GM19043 (cell line): ENCODE results near the gene TUBB2A.
"Not testable (repeated sequence)": the region's sequence is repeated elsewhere in the genome, so short reads cannot be mapped to it uniquely, and the experiment has no call there.

Source experiments
- ATAC-seq: cut with Tn5 transposase; IDR thresholded peaks from one replicate; pipeline ENCODE4 v1.9.1; 2021; ENCODE audit warnings: low read depth; ENCODE audit not compliant: unreplicated experiment

Gene TUBB2A

GRCh38 chr6:3157131-3157933, at the start of gene TUBB2A:
Gene TUBB2A (minus strand): TSS chr6:3157544. CDS start chr6:3157463, 81 bp downstream.
- ATAC-seq = peak; percentile 78

- ATAC-seq = no peak
Observed at GRCh38 chr6:3206339-3207015, 49.1 kb upstream of the TUBB2A start.

- no peak for ATAC-seq
Observed at GRCh38 chr6:3205913-3206312, 48.6 kb upstream of the TUBB2A start.

GRCh38 chr6:3204921-3205320, 47.6 kb upstream of the TUBB2A start:
- no peak for ATAC-seq

- no peak for ATAC-seq
Observed at GRCh38 chr6:3202999-3203696, 45.8 kb upstream of the TUBB2A start.

GRCh38 chr6:3201388-3201787, 44.0 kb upstream of the TUBB2A start:
- no peak for ATAC-seq

- no peak for ATAC-seq
Observed at GRCh38 chr6:3200682-3201081, 43.3 kb upstream of the TUBB2A start.

GRCh38 chr6:3199382-3199781, 42.0 kb upstream of the TUBB2A start:
- ATAC-seq = no peak

GRCh38 chr6:3197734-3198133, 40.4 kb upstream of the TUBB2A start:
- not testable (repeated sequence) for ATAC-seq

- ATAC-seq = no peak
Observed at GRCh38 chr6:3196770-3197169, 39.4 kb upstream of the TUBB2A start.

GRCh38 chr6:3195695-3196497, 38.6 kb upstream of the TUBB2A start:
- no peak for ATAC-seq

GRCh38 chr6:3195420-3195694, 38.0 kb upstream of the TUBB2A start:
- no peak for ATAC-seq

GRCh38 chr6:3194535-3195419, 37.4 kb upstream of the TUBB2A start:
- no peak for ATAC-seq

- ATAC-seq = no peak
Observed at GRCh38 chr6:3193102-3193849, 35.9 kb upstream of the TUBB2A start.

GRCh38 chr6:3190779-3191178, 33.4 kb upstream of the TUBB2A start:
- ATAC-seq = no peak

- no peak for ATAC-seq
Observed at GRCh38 chr6:3190056-3190455, 32.7 kb upstream of the TUBB2A start.

GRCh38 chr6:3189192-3189591, 31.8 kb upstream of the TUBB2A start:
- not testable (repeated sequence) for ATAC-seq

GRCh38 chr6:3188262-3188661, 30.9 kb upstream of the TUBB2A start:
- ATAC-seq = no peak

- ATAC-seq = no peak
Observed at GRCh38 chr6:3186974-3187382, 29.6 kb upstream of the TUBB2A start.
